Smooth muscle cell (in vitro differentiated cells): ENCODE results near the gene KBTBD8. TPM values are rescaled to one million over a fixed set of nuclear protein-coding genes. Genes with fewer than 3 reads are reported as not detected.

ENCODE experiments used
- DNase-seq: peaks from one replicate; lab custom pipeline; 2025; ENCODE audit not compliant: unreplicated experiment; lab: John Stamatoyannopoulos, UW
- H2AFZ ChIP-seq: fragments of 200-600 bp; sonication (generic); 2 replicates; pipeline ENCODE4 v1.6.0; 2016; ENCODE audit warnings: antibody characterized with exemption, low read depth, mild to moderate bottlenecking
- H3F3A ChIP-seq: fragments of 200-600 bp; sonication (generic); 2 replicates; pipeline ENCODE4 v1.6.0; 2017; ENCODE audit warnings: antibody characterized with exemption, low read depth
- H3K27ac ChIP-seq: fragments of 200-600 bp; sonication (generic); 2 replicates; pipeline ENCODE4 v1.5.1; 2016; ENCODE audit warnings: low read depth, mild to moderate bottlenecking
- H3K27me3 ChIP-seq: fragments of 200-600 bp; sonication (generic); 2 replicates; pipeline ENCODE4 v1.6.1; 2016; ENCODE audit warnings: low read depth, mild to moderate bottlenecking
- H3K36me3 ChIP-seq: fragments of 200-600 bp; sonication (generic); 2 replicates; pipeline ENCODE4 v1.5.1; 2016; ENCODE audit warnings: low read depth
- H3K4me1 ChIP-seq: fragments of 200-600 bp; sonication (generic); 2 replicates; pipeline ENCODE4 v1.5.1; 2016; ENCODE audit warnings: low read depth
- H3K4me2 ChIP-seq: fragments of 200-600 bp; sonication (generic); 2 replicates; pipeline ENCODE4 v1.6.0; 2016; ENCODE audit warnings: mild to moderate bottlenecking
- H3K4me3 ChIP-seq: fragments of 200-600 bp; sonication (generic); 2 replicates; pipeline ENCODE4 v1.5.1; 2016; ENCODE audit warnings: mild to moderate bottlenecking
- H3K79me2 ChIP-seq: fragments of 200-600 bp; sonication (generic); 2 replicates; pipeline ENCODE4 v1.6.0; 2016; ENCODE audit warnings: low read depth, mild to moderate bottlenecking
- H3K9ac ChIP-seq: fragments of 200-600 bp; sonication (generic); 2 replicates; pipeline ENCODE4 v1.6.0; 2016; ENCODE audit warnings: low read depth
- H3K9me3 ChIP-seq: fragments of 200-600 bp; sonication (generic); replicated peaks from 2 replicates; pipeline ENCODE4 v1.5.1; 2016; ENCODE audit warnings: low read depth
- H4K20me1 ChIP-seq: fragments of 200-600 bp; sonication (generic); 2 replicates; pipeline ENCODE4 v1.6.0; 2016; ENCODE audit warnings: low read depth
- CTCF ChIP-seq: fragments of 200-600 bp; sonication (generic); IDR thresholded peaks from 2 replicates; pipeline ENCODE4 v1.5.1; 2017; ENCODE audit warnings: borderline replicate concordance, mild to moderate bottlenecking, antibody characterized with exemption; ENCODE audit not compliant: insufficient read depth, poor library complexity, severe bottlenecking
- WGBS: methylation state at CpG from one replicate; pipeline ENCODE4 v1.1.7; 2016; ENCODE audit warnings: low lambda C conversion rate; 5-methylcytosine and 5-hydroxymethylcytosine counted together
- polyA plus RNA-seq: library from polyadenylated mRNA; unstranded; fragments of >200 nt; fragmentation: Nextera tagmentation; extraction: Ambion mirVana; gene quantifications from 2 replicates; pipeline ENCODE4 v1.2.1, GENCODE V29; 2016
- total RNA-seq: library from RNA; depleted of rRNA; stranded (reverse); fragments of >200 nt; gene quantifications from 2 replicates; pipeline ENCODE4 v1.2.3, GENCODE V29; 2014

The KBTBD8 gene
- total and polyA plus RNA-seq, 2 experiments from 2014 or later: 1.1 TPM

- Histone ChIP-seq H3K27me3 (no peaks in the 10 kb centered on the region), H3K79me2 (no peaks in the 10 kb centered on the region), H3K4me3 (no peak overlapping the region), H4K20me1 (no peaks in the 10 kb centered on the region), H3K4me1 (peaks cover 3% of the 10 kb centered on the region), H3K4me2 (no peak overlapping the region), H2AFZ (no peak overlapping the region), H3K9ac (no peak overlapping the region), H3F3A (no peaks in the 10 kb centered on the region), H3K9me3 (no peaks in the 10 kb centered on the region), H3K36me3 (no peaks in the 10 kb centered on the region), H3K27ac (no peak overlapping the region)
- TF ChIP-seq CTCF: no peak
- DNase-seq: no peak
- 88% methylated on average over 2 of the region's 2 CpGs for WGBS
These were observed 48.9 kb downstream of the KBTBD8 start for GRCh38 chr3:67047051-67047450.

GRCh38 chr3:67048067-67048714 is 50.1 kb downstream of the KBTBD8 start:
- H3K9me3 ChIP-seq: no peaks in the 10 kb centered on the region
- H3K36me3 ChIP-seq: no peaks in the 10 kb centered on the region
- TF ChIP-seq CTCF: no peak
- no peaks in the 10 kb centered on the region for H3F3A ChIP-seq
- H3K4me1 ChIP-seq: peaks cover 3% of the 10 kb centered on the region
- no peaks in the 10 kb centered on the region for H4K20me1 ChIP-seq
- no peak overlapping the region for H3K9ac ChIP-seq
- H3K79me2 ChIP-seq: no peaks in the 10 kb centered on the region
- DNase-seq: no peak
- no peak overlapping the region for H3K4me2 ChIP-seq
- H3K27me3 ChIP-seq: no peaks in the 10 kb centered on the region
- no peak overlapping the region for H3K27ac ChIP-seq
- WGBS: 87% methylated on average over 2 of the region's 2 CpGs
- no peak overlapping the region for H3K4me3 ChIP-seq
- no peak overlapping the region for H2AFZ ChIP-seq

GRCh38 chr3:67048715-67049074 is 50.6 kb downstream of the KBTBD8 start:
- H3K36me3 ChIP-seq: no peaks in the 10 kb centered on the region
- H3K79me2 ChIP-seq: no peaks in the 10 kb centered on the region
- H3K9ac ChIP-seq: no peak overlapping the region
- H4K20me1 ChIP-seq: no peaks in the 10 kb centered on the region
- no peaks in the 10 kb centered on the region for H3K9me3 ChIP-seq
- H3F3A ChIP-seq: no peaks in the 10 kb centered on the region
- peaks cover 3% of the 10 kb centered on the region for H3K4me1 ChIP-seq
- no peak overlapping the region for H3K4me3 ChIP-seq
- TF ChIP-seq CTCF: no peak
- H3K4me2 ChIP-seq: no peak overlapping the region
- WGBS: 88% methylated on average over 3 of the region's 3 CpGs
- H3K27ac ChIP-seq: no peak overlapping the region
- no peaks in the 10 kb centered on the region for H3K27me3 ChIP-seq
- no peak for DNase-seq
- no peak overlapping the region for H2AFZ ChIP-seq

GRCh38 chr3:67059443-67059842 is 61.3 kb downstream of the KBTBD8 start:
- no peaks in the 10 kb centered on the region for H3K36me3 ChIP-seq
- H3K27me3 ChIP-seq: no peaks in the 10 kb centered on the region
- H3K79me2 ChIP-seq: no peaks in the 10 kb centered on the region
- no peaks in the 10 kb centered on the region for H3K4me1 ChIP-seq
- WGBS: 98% methylated on average over 2 of the region's 2 CpGs
- H3K4me2 ChIP-seq: no peak overlapping the region
- TF ChIP-seq CTCF: no peak
- DNase-seq: no peak
- no peak overlapping the region for H3K27ac ChIP-seq
- no peaks in the 10 kb centered on the region for H3K9me3 ChIP-seq
- no peak overlapping the region for H2AFZ ChIP-seq
- H4K20me1 ChIP-seq: no peaks in the 10 kb centered on the region
- H3F3A ChIP-seq: no peaks in the 10 kb centered on the region
- no peak overlapping the region for H3K9ac ChIP-seq
- H3K4me3 ChIP-seq: no peak overlapping the region
